CD4-positive, alpha-beta T cell treated with Interleukin-4 for 4 hours (primary cell): ENCODE measurements around the gene GTF2A2.
"Not testable (repeated sequence)": the region's sequence is repeated elsewhere in the genome, so short reads cannot be mapped to it uniquely, and the experiment has no call there.

Experiments
- DNase-seq: peaks from one replicate; pipeline ENCODE4 v3.0.0-alpha.2; 2020

GTF2A2 gene

GRCh38 chr15:59656897-59657634 is at the start of gene GTF2A2:
Gene GTF2A2, minus strand, starts transcription at chr15:59657515. Its CDS starts 5,238 bp downstream, at chr15:59652277.
- DNase-seq: peak; percentile 89

- no peak for DNase-seq
Measured at GRCh38 chr15:59703979-59704796, 46.9 kb upstream of the GTF2A2 start.

- DNase-seq: no peak
Measured at GRCh38 chr15:59702351-59702750, 45.0 kb upstream of the GTF2A2 start.

- DNase-seq: no peak
Measured at GRCh38 chr15:59701880-59702279, 44.6 kb upstream of the GTF2A2 start.

GRCh38 chr15:59699810-59700431 is 42.6 kb upstream of the GTF2A2 start:
- DNase-seq: no peak

GRCh38 chr15:59698065-59698464 is 40.8 kb upstream of the GTF2A2 start:
- DNase-seq: not testable (repeated sequence)

- DNase-seq: no peak
Measured at GRCh38 chr15:59696332-59696731, 39.0 kb upstream of the GTF2A2 start.

- no peak for DNase-seq
Measured at GRCh38 chr15:59694779-59695178, 37.5 kb upstream of the GTF2A2 start.

GRCh38 chr15:59691194-59691805 is 34.0 kb upstream of the GTF2A2 start:
- DNase-seq: peak; percentile 61

GRCh38 chr15:59689626-59690236 is 32.4 kb upstream of the GTF2A2 start:
- peak; percentile 70 for DNase-seq

GRCh38 chr15:59688782-59689625 is 31.7 kb upstream of the GTF2A2 start, which contains the start of gene BNIP2:
Gene BNIP2, minus strand, starts transcription at chr15:59689320. Its CDS starts 6,863 bp downstream, at chr15:59682457.
- DNase-seq: peak; percentile 99

- peak; percentile 30 for DNase-seq
Measured at GRCh38 chr15:59688423-59688781, 31.1 kb upstream of the GTF2A2 start.

- peak; percentile 58 for DNase-seq
Measured at GRCh38 chr15:59687836-59688235, 30.5 kb upstream of the GTF2A2 start.

GRCh38 chr15:59686389-59686788 is 29.1 kb upstream of the GTF2A2 start:
- no peak for DNase-seq

GRCh38 chr15:59685737-59686297 is 28.5 kb upstream of the GTF2A2 start:
- DNase-seq: no peak

- DNase-seq: no peak
Measured at GRCh38 chr15:59680870-59681269, 23.6 kb upstream of the GTF2A2 start.

- DNase-seq: no peak
Measured at GRCh38 chr15:59680346-59680745, 23.0 kb upstream of the GTF2A2 start.

GRCh38 chr15:59678620-59679019 is 21.3 kb upstream of the GTF2A2 start:
- DNase-seq: no peak

GRCh38 chr15:59678172-59678571 is 20.9 kb upstream of the GTF2A2 start:
- no peak for DNase-seq

GRCh38 chr15:59676565-59676964 is 19.2 kb upstream of the GTF2A2 start:
- DNase-seq: no peak

- DNase-seq: no peak
Measured at GRCh38 chr15:59674361-59674877, 17.1 kb upstream of the GTF2A2 start.
